Large intestine (tissue), 3 donors: ENCODE data around the gene CEMP1. TPM values are rescaled to one million over a fixed set of nuclear protein-coding genes. Genes with fewer than 3 reads are reported as not detected.

Experiments used
- DNase-seq, 2 donors: peaks; one replicate each; pipeline versions ENCODE4 v3.0.0 to v3.0.0-alpha.2; 2013
- H3K27ac ChIP-seq: one replicate; pipeline ENCODE4 v1.5.1; 2013; ENCODE audit warnings: low read length
- H3K27me3 ChIP-seq: 2 replicates; pipeline ENCODE4 v1.6.1; 2013; ENCODE audit warnings: low read length; ENCODE audit not compliant: control insufficient read depth, insufficient read depth
- H3K36me3 ChIP-seq: 2 replicates; pipeline ENCODE4 v1.6.1; 2013; ENCODE audit warnings: low read length; ENCODE audit not compliant: control insufficient read depth, insufficient read depth
- H3K4me1 ChIP-seq: one replicate; pipeline ENCODE4 v1.6.1; 2013; ENCODE audit warnings: low read length; ENCODE audit not compliant: control insufficient read depth, insufficient read depth
- H3K4me3 ChIP-seq: one replicate; pipeline ENCODE4 v1.5.1; 2013; ENCODE audit warnings: low read length
- H3K9me3 ChIP-seq: one replicate; pipeline ENCODE4 v1.6.1; 2013; ENCODE audit warnings: mild to moderate bottlenecking, low read depth, low read length, moderate library complexity; ENCODE audit not compliant: control insufficient read depth
- WGBS: methylation state at CpG from one replicate; pipeline ENCODE4 v1.1.5; 2013; ENCODE audit warnings: low lambda C conversion rate; ENCODE audit not compliant: insufficient coverage; 5-methylcytosine and 5-hydroxymethylcytosine counted together
- polyA plus RNA-seq: library from polyadenylated mRNA; unstranded; fragments of 120-200 nt; gene quantifications from one replicate; pipeline ENCODE4 v1.2.1, GENCODE V29; 2013

The CEMP1 gene
- polyA plus RNA-seq, 1 donor: 16.8 TPM

DNA sequence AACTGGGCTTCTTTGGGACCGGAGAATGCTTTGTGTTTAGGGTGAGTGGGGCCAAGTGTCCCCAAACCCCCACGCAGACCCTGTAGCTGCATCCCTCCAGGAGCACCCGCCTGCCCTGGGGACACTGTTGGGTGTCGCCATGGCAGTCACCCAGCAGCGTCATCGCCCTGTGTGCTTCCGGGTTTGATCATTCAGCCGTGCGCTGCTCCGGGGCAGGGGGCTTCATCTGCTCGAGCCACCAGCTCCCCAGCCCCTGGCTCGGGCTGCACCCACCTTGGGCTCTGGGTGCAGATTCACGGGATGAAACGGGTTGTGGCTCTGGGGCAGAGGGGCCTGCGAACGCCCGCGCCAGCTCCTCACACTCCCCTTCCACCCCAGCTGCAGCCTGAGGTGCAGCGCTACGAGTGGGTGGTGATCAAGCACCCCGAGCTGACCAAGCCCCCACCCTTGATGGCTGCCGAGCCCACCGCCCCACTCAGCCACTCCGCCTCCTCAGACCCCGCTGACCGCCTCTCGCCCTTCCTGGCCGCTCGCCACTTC, 31.2 kb downstream of the CEMP1 start:
- no peak overlapping the region for H3K4me3 ChIP-seq
- H3K27me3 ChIP-seq: no peaks in the 10 kb centered on the region
- H3K36me3 ChIP-seq: peaks cover 33% of the 10 kb centered on the region
- no CpG with 5 or more reads among the region's 29 CpGs for WGBS
- H3K27ac ChIP-seq: no peak overlapping the region
- no peak for DNase-seq
- no peaks in the 10 kb centered on the region for H3K9me3 ChIP-seq
- peaks cover 25% of the 10 kb centered on the region for H3K4me1 ChIP-seq

DNA sequence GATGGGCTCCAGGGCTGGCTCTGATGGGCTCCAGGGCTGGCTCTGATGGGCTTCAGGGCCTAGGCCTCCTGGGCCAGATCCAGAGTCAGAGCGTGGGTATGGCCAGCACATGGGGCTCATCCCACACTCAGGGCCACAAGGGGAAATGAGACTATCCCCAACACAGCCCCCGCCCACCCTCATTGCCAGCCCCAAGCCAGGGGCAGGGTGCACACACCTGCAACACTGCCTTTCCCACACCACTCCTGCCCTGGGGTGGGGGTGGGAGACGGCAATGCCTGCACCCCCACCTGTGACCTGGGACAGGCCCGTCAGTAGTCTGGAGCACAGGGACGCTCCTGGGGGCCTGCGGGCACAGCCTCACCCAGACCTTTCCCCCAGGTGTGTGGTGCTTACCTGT, 31.8 kb downstream of the CEMP1 start:
- Histone ChIP-seq H3K27ac (no peak overlapping the region), H3K36me3 (peaks cover 33% of the 10 kb centered on the region), H3K4me3 (no peak overlapping the region), H3K4me1 (peaks cover 25% of the 10 kb centered on the region), H3K9me3 (no peaks in the 10 kb centered on the region), H3K27me3 (no peaks in the 10 kb centered on the region)
- DNase-seq: no peak
- no CpG with 5 or more reads among the region's 6 CpGs for WGBS

DNA sequence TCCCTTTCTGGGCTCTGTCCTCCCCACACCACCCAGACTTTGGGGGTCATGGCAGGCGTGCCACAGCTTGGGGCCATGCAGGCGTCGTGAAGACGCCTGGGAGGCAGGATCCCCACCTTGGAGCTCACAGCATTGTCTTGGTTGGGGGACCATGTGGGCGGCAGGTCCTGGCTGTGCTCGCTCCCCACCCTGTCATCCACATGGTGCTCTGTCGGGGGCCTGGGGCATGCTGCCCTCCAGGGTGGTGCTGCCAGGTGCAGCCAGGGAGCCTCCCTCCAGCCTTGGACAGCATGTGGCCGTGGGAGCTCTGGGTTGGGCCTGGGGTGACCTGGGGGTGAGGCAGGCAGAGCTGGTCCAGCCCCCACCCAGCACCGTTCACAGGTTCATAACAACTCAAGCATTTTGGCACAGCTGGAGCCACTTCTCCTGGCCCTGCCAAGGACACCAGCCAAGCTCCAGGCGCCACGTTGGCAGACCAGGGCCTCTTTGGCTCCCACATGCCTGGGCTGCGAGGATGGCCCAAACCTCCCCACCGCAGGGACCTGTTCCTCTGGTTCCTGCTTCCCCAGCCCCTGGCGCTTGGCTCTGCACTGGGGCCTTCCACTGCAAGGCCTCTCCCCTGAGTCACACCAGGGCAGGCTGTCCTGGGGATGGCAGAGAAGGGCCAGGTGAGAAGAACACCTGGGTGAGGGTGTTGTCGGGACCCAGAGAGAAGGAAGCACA, 32.5 kb downstream of the CEMP1 start:
- no peaks in the 10 kb centered on the region for H3K9me3 ChIP-seq
- H3K27me3 ChIP-seq: no peaks in the 10 kb centered on the region
- H3K4me1 ChIP-seq: peaks cover 25% of the 10 kb centered on the region
- no peak overlapping the region for H3K27ac ChIP-seq
- H3K4me3 ChIP-seq: no peak overlapping the region
- peaks cover 33% of the 10 kb centered on the region for H3K36me3 ChIP-seq
- DNase-seq: no peak
- no CpG with 5 or more reads among the region's 15 CpGs for WGBS

DNA sequence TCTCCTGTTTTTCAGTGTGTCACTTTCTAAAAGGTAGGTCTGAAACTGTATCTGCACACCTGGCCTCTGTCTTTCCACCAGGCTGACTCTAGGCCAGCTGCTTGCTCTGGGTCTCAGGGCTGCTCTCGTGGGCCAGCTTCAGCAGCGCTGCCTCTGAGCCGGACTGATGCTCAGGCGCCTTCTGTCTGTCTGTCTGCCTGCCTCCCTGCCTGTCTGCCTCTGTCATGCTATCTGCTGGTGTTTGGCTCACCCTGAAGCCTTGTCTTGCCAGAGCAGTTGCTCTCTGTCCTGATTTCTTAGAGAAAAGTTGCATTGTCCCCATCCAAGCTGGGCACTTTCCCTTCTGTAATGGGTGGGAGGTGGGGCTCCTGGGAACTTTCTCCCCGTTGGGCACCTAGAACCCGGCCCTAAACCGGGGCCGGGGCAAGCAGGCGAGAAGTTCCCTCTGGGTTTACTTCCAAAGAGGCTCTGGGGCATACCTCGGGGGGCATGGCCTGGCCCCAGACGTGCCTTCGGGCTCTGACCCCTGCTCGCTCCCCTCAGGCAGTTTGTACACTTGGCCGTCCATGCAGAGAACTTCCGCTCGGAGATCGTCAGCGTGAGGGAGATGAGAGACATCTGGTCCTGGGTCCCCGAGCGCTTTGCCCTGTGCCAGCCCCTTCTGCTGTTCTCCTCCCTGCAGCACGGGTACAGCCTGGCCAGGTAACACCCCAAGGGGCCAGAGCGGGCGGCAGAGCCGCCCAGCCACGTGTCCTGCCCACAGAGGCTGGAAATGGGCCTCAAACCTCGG, 33.3 kb downstream of the CEMP1 start:
- no peak overlapping the region for H3K27ac ChIP-seq
- no CpG with 5 or more reads among the region's 26 CpGs for WGBS
- H3K27me3 ChIP-seq: no peaks in the 10 kb centered on the region

DNA sequence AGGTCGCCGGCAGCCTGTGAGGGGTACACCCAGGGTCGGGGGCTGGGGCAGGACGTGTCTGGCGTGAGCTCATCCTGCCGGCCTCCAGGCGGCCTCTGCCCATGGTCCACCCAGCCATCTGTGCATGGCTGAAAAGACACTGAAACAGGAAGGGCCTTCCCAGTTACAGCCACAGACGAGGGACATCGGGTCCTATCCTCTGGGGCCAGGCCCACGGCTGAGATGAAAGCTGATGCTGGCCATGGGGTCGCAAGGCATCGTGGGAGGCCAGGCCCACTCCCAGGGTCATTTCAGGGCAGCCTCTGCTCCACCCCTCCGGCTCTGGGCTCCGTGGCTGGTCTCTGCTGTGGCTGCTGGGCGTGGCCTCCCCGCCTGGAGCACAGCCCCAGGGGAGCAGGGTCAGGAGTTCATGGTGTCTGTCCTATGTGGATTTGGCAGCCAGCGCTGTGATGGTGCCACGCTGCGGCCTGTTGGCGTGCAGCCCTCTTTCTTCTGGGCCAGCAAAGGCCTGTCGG, 34.0 kb downstream of the CEMP1 start:
- peaks cover 37% of the 10 kb centered on the region for H3K36me3 ChIP-seq
- H3K9me3 ChIP-seq: no peaks in the 10 kb centered on the region
- no CpG with 5 or more reads among the region's 21 CpGs for WGBS
- H3K27ac ChIP-seq: no peak overlapping the region
- peaks cover 19% of the 10 kb centered on the region for H3K4me1 ChIP-seq
- DNase-seq: no peak
- H3K4me3 ChIP-seq: no peak overlapping the region
- no peaks in the 10 kb centered on the region for H3K27me3 ChIP-seq

More for the DNA sequence above, 33.3 kb downstream of the CEMP1 start:
- no peaks in the 10 kb centered on the region for H3K9me3 ChIP-seq
- no peak overlapping the region for H3K4me3 ChIP-seq
- peaks cover 19% of the 10 kb centered on the region for H3K4me1 ChIP-seq
- H3K36me3 ChIP-seq: peaks cover 37% of the 10 kb centered on the region
- no peak for DNase-seq

DNA sequence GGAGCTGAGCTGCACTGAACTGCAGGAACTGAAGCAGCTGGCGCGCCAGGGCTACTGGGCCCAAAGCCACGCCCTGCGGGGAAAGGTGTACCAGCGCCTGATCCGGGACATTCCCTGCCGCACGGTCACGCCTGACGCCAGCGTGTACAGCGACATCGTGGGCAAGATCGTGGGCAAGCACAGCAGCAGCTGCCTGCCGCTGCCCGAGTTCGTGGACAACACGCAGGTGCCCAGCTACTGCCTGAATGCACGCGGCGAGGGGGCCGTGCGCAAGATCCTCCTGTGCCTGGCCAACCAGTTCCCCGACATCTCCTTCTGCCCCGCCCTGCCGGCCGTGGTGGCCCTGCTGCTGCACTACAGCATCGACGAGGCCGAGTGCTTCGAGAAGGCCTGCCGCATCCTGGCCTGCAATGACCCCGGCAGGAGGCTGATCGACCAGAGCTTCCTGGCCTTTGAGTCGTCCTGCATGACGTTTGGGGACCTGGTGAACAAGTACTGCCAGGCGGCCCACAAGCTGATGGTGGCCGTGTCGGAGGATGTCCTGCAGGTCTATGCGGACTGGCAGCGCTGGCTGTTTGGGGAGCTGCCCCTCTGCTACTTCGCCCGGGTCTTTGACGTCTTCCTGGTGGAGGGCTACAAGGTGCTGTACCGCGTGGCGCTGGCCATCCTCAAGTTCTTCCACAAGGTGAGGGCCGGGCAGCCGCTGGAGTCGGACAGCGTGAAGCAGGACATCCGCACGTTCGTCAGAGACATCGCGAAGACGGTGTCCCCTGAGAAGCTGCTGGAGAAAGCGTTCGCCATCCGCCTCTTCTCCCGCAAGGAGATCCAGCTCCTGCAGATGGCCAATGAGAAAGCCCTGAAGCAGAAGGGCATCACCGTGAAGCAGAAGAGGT, 34.7 kb downstream of the CEMP1 start:
- no CpG with 5 or more reads among the region's 62 CpGs for WGBS
- Histone ChIP-seq H3K27ac (no peak overlapping the region), H3K4me1 (peaks cover 18% of the 10 kb centered on the region), H3K9me3 (no peaks in the 10 kb centered on the region), H3K36me3 (peaks cover 37% of the 10 kb centered on the region), H3K4me3 (no peak overlapping the region), H3K27me3 (no peaks in the 10 kb centered on the region)
- DNase-seq: no peak

DNA sequence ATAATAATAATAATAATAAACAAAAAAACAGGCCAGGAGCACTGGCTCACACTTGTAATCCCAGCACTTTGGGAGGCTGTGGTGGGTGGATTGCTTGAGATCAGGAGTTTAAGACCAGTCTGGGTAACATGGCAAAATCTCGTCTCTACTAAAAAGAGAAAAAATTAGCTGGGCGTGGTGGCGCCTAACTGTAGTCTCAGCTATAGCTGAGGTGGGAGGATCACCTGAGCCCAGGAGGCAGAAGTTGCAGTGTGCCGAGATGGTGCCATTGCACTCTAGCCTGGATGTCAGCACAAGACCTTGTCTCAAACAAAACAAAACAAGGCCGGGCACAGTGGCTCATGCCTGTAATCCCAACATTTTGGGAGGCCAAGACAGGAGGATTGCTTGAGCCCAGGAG, 36.2 kb downstream of the CEMP1 start:
- WGBS: no CpG with 5 or more reads among the region's 5 CpGs
- Histone ChIP-seq H3K36me3 (peaks cover 45% of the 10 kb centered on the region), H3K9me3 (no peaks in the 10 kb centered on the region), H3K4me3 (no peak overlapping the region), H3K4me1 (peaks cover 13% of the 10 kb centered on the region), H3K27me3 (no peaks in the 10 kb centered on the region), H3K27ac (no peak overlapping the region)
- no peak for DNase-seq

DNA sequence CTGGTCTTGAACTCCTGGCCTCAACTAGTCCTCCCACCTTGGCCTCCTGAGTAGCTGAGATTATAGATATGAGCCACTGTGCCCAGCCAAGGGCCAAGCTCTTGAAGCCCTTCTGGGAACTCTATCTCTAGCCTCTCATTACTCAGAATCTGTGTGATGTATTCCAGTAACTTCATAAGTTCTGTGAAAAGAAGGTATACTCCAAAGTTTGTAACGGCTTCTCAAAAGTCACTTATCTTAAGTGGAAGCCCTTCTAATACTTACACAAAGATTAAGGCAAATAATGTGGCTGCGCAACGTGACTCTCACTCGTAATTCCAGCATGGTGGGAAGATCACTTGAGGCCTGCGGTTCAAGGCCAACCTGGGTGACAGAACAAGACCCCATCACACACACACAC, 36.6 kb downstream of the CEMP1 start:
- Histone ChIP-seq H3K4me3 (no peak overlapping the region), H3K36me3 (peaks cover 44% of the 10 kb centered on the region), H3K4me1 (peaks cover 13% of the 10 kb centered on the region), H3K27me3 (no peaks in the 10 kb centered on the region), H3K27ac (no peak overlapping the region), H3K9me3 (no peaks in the 10 kb centered on the region)
- no peak for DNase-seq
- no CpG with 5 or more reads among the region's 5 CpGs for WGBS

DNA sequence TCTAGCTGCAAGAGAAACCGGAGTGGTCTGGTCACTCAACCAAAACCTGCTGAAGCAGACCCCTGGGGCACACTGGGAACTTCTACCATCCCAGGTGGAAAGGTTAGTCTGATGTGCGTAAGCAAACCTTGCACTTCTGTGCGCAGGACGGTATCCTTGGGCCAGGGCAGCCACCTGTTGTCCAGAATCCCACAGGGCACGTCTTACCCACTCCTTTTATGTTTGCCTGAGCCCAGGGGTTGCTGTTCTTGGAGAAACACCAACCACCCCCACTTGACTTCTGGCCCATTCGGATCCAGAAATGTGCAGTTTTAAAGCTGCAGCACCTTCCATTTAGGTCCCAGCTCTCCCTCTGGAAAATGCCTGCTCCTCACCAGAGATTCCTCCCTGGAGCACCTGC, 37.6 kb downstream of the CEMP1 start:
- no CpG with 5 or more reads among the region's 6 CpGs for WGBS
- H3K4me3 ChIP-seq: no peak overlapping the region
- no peak for DNase-seq
- H3K27ac ChIP-seq: no peak overlapping the region
- peaks cover 37% of the 10 kb centered on the region for H3K36me3 ChIP-seq
- H3K27me3 ChIP-seq: no peaks in the 10 kb centered on the region
- no peaks in the 10 kb centered on the region for H3K9me3 ChIP-seq
- peaks cover 13% of the 10 kb centered on the region for H3K4me1 ChIP-seq

DNA sequence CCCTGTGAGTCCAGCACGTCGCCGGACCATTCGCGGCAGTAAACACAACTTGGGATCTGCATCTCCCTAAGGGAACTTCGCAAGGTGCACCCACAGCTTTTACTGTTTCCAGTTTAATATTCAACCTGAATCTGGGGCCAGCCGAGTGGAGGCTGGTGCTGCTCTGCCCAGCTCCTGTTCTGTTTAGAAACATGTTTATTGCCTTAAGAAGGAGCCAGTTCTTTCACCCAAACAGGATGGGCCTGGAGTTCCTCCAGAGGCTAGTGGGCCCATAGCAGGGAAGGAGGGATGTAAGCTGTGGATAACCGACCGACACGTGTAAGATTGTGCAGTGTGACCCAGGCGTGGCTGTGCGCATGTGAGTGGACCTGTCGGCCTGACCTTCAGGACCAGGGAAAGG, 38.9 kb downstream of the CEMP1 start:
- H3K27me3 ChIP-seq: no peaks in the 10 kb centered on the region
- no peak overlapping the region for H3K4me3 ChIP-seq
- peak in 1 of 2 donors; percentile 34 for DNase-seq
- no CpG with 5 or more reads among the region's 13 CpGs for WGBS
- H3K27ac ChIP-seq: no peak overlapping the region
- peaks cover 25% of the 10 kb centered on the region for H3K36me3 ChIP-seq
- no peaks in the 10 kb centered on the region for H3K9me3 ChIP-seq
- peaks cover 13% of the 10 kb centered on the region for H3K4me1 ChIP-seq
